ENCODE data around the gene ZDBF2. TPM values are rescaled to one million over a fixed set of nuclear protein-coding genes. Genes with fewer than 3 reads are reported as not detected.
"Not testable (repeated sequence)": the region's sequence is repeated elsewhere in the genome, so short reads cannot be mapped to it uniquely, and the experiment has no call there.

The ZDBF2 gene
- total RNA-seq, 1 experiment from 2014 or later = 5.3 TPM

GRCh38 chr2:206323486-206323885, 49.0 kb downstream of the ZDBF2 start:
- DNase-seq (ENCODE audit: low read depth) = no peak

DNA sequence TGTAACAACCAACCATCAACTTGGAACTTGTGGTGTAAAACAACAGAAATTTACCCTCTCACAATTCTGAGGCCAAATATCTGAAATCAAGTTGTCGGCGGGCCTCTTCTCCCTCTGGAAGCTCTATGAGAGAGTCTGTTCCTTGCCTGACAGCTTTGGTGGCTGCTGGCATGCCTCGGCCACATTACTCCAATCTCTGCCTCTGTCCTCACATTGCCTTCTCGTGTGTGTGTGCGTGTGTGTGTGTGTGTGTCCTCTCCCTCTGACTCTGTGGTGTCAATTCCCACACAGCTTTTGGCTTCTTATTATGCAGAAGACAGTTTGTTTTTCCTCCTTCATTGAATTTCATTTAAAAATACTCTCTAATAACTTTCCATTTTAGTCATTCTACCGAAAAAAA, 50.4 kb downstream of the ZDBF2 start:
- no peak for DNase-seq (ENCODE audit: low read depth)

- DNase-seq (ENCODE audit: low read depth) = no peak
Measured at GRCh38 chr2:206328974-206329373, 54.5 kb downstream of the ZDBF2 start.

GRCh38 chr2:206336861-206337260, 62.4 kb downstream of the ZDBF2 start:
- no peak for DNase-seq (ENCODE audit: low read depth)

GRCh38 chr2:206337956-206338355, 63.5 kb downstream of the ZDBF2 start:
- DNase-seq (ENCODE audit: low read depth) = no peak

DNA sequence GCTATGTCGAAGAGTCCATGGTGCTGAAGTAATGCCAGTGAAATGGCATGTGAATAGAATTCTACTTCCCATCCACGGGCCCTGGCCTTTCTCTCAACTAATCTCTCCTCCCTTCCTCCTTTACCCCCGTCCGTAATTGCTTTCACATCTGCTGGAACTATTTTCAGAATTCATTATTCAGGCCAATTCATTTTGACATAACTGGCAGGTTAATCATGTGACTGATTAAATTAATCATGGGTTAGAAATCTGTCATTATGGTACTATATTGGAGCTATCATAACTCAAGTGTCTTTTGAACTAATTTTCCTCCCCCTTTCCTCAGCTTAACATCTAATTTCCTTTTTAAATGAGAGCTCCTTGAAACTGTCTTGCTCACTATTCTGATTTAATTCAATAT, 66.9 kb downstream of the ZDBF2 start:
- DNase-seq (ENCODE audit: low read depth) = no peak

DNA sequence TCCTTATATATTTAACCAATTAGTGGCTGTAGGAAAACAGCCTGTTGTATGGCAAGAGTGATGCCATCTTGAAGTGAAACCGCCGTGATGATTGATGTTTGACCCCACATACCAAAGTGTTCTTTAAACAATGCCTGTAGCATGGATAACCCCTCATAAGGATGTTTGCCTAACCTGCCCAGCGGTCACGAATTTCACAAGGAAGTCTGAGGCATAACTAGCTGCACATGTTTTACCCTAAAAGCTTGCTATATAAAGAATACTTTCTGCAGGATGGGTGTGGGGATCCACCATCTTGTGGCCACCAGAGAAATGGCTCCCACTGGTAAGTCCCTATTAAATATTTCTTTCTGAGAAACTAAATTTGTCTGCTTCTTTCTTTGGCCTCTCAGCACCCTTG, 68.7 kb downstream of the ZDBF2 start:
- no peak for DNase-seq (ENCODE audit: low read depth)

- DNase-seq (ENCODE audit: low read depth) = no peak
Measured at GRCh38 chr2:206343816-206344215, 69.4 kb downstream of the ZDBF2 start.

DNA sequence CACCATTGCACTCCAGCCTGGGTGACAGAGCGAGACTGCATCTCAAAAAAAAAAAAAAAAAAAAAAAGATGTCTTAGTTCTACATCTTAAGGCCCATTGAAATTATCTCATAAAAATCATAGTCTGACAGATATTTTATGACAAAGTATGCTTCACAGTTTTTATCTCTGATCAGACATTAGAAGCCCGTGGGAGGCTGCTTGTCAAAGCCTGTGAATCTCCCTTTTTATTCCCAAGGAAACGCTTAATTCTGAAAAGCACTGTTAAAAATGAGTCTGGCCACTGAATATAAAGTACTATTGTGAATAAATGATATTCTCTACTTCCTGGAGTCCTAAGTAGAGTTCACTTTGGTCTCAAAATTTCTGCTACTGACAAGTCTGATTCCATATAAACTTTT, 71.1 kb downstream of the ZDBF2 start:
- no peak for DNase-seq (ENCODE audit: low read depth)

DNA sequence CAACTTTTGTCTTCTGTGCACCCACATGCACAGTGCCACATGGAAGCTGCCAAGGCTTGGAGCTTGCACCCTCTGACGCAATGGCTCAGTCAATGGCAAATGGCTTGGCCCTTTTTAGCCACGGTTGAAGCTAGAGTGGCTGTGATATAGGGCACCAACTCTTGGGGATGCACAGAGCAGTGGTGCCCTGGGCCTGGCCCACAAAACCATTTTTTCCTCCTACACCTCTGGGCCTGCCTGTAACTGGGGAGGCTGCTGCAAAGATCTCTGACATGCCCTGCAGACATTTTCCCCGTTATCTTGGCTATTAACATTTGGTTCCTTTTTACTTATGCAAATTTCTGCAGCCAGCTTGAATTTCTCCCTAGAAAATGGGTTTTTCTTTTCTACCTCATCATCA, 74.9 kb downstream of the ZDBF2 start:
- no peak for DNase-seq (ENCODE audit: low read depth)

DNA sequence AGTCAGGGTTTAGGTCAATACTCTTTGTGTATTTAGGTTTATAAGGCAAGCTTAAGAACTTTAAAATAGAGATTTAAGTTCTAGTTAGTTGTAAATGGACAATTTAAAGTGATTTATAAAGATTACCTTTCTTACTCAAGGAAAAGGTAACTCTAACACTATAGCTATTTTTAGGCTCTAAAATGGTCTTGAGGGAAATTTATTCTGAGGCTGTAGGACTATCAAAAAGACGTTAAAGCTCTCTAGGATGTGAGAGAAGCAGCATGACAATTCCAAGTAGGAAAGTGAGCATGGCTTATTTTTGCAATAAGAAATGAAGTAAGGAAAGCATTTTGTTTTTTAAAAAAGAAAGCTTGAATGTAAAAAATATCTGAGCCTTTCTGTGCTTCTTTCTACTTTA, 78.1 kb downstream of the ZDBF2 start:
- DNase-seq (ENCODE audit: low read depth) = no peak

GRCh38 chr2:206353685-206354084, 79.2 kb downstream of the ZDBF2 start:
- DNase-seq (ENCODE audit: low read depth) = peak; percentile 27

GRCh38 chr2:206354129-206354528, 79.7 kb downstream of the ZDBF2 start:
- DNase-seq (ENCODE audit: low read depth) = no peak

GRCh38 chr2:206356840-206357239, 82.4 kb downstream of the ZDBF2 start:
- not testable (repeated sequence) for DNase-seq (ENCODE audit: low read depth)

DNA sequence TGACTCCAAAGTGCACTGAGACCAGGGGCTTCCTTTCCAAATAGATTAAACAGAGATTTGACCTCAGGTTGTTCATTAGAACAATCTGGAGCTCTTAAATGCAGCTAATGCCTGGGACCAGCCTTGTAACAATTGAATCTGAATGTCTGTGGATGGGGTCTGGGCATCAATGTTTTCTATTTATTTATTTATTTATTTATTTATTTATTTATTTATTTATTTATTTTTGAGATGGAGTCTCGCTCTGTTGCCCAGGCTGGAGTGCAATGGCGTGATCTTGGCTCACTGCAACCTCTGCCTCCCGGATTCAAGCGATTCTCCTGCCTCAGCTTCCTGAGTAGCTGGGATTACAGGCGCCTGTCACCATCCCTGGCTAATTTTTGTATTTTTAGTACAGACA, 86.4 kb downstream of the ZDBF2 start:
- DNase-seq (ENCODE audit: low read depth) = not testable (repeated sequence)

- peak; percentile 15 for DNase-seq (ENCODE audit: low read depth)
Measured at GRCh38 chr2:206361407-206362045, 87.1 kb downstream of the ZDBF2 start.

Small RNA genes within 50 kb of the gene (small RNA-seq; reads per million reads assigned to genes)
- gene HMGN1P6 (not detected), gene RN7SKP260 (not detected)

Other genes with a start within 250 kb of the ZDBF2 start
- gene INO80D, start 188.5 kb upstream of the ZDBF2 start, total RNA-seq (2014; rRNA removed; shearing (Covaris generic)) = 2.8 and 5.3 TPM in 2 replicates
- gene NDUFS1, start 115.2 kb upstream of the ZDBF2 start, total RNA-seq (2014; rRNA removed; shearing (Covaris generic)) = 86.1 and 101 TPM in 2 replicates
- 1,009 and 1,217 TPM in 2 replicates for gene EEF1B2, start 114.8 kb upstream of the ZDBF2 start, total RNA-seq (2014; rRNA removed; shearing (Covaris generic))
- 3.2 and 3.6 TPM in 2 replicates for gene ADAM23, start 168.9 kb downstream of the ZDBF2 start, total RNA-seq (2014; rRNA removed; shearing (Covaris generic))

Measured in HT1080 (cell line).